Effector memory CD4-positive, alpha-beta T cell (primary cell): Measurements from ENCODE around the gene SLC35F3.
"Not testable (repeated sequence)": the region's sequence is repeated elsewhere in the genome, so short reads cannot be mapped to it uniquely, and the experiment has no call there.

Source experiments
- DNase-seq, 3 donors: peaks; one replicate each; pipeline ENCODE4 v3.0.0-alpha.2; 2020
- H3K27ac ChIP-seq: 2 replicates; pipeline ENCODE4 v1.7.0; 2013; ENCODE audit warnings: mild to moderate bottlenecking, low read length, moderate library complexity; ENCODE audit not compliant: insufficient read depth, poor library complexity, severe bottlenecking
- H3K27me3 ChIP-seq: replicated peaks from 2 replicates; pipeline ENCODE4 v1.7.0; 2013; ENCODE audit warnings: mild to moderate bottlenecking, low read length; ENCODE audit not compliant: insufficient read depth, control insufficient read depth, poor library complexity, severe bottlenecking
- H3K36me3 ChIP-seq: 2 replicates; pipeline ENCODE4 v1.7.0; 2013; ENCODE audit warnings: mild to moderate bottlenecking, low read length, moderate library complexity; ENCODE audit not compliant: control insufficient read depth, insufficient read depth
- H3K4me1 ChIP-seq: 2 replicates; pipeline ENCODE4 v1.7.0; 2013; ENCODE audit warnings: low read length, mild to moderate bottlenecking; ENCODE audit not compliant: control insufficient read depth, insufficient read depth, poor library complexity, severe bottlenecking
- H3K4me3 ChIP-seq: 2 replicates; pipeline ENCODE4 v1.7.0; 2013; ENCODE audit warnings: low read length, low read depth, mild to moderate bottlenecking; ENCODE audit not compliant: insufficient read depth, poor library complexity, severe bottlenecking
- H3K9me3 ChIP-seq: 2 replicates; pipeline ENCODE4 v1.7.0; 2013; ENCODE audit warnings: mild to moderate bottlenecking, low read length, moderate library complexity; ENCODE audit not compliant: control insufficient read depth

The SLC35F3 gene

GRCh38 chr1:234143681-234144080 is 239.2 kb downstream of the SLC35F3 start:
- no peak for DNase-seq
- no peaks in the 10 kb centered on the region for H3K4me1 ChIP-seq
- no peak overlapping the region for H3K4me3 ChIP-seq
- no peaks in the 10 kb centered on the region for H3K9me3 ChIP-seq
- peaks cover 2% of the 10 kb centered on the region for H3K27me3 ChIP-seq
- H3K27ac ChIP-seq: no peak overlapping the region
- H3K36me3 ChIP-seq: no peaks in the 10 kb centered on the region

- H3K9me3 ChIP-seq: no peaks in the 10 kb centered on the region
- H3K27me3 ChIP-seq: peaks cover 2% of the 10 kb centered on the region
- no peak overlapping the region for H3K4me3 ChIP-seq
- no peak overlapping the region for H3K27ac ChIP-seq
- no peaks in the 10 kb centered on the region for H3K36me3 ChIP-seq
- no peak for DNase-seq
- H3K4me1 ChIP-seq: no peaks in the 10 kb centered on the region
Measured at GRCh38 chr1:234144901-234145300, 240.4 kb downstream of the SLC35F3 start.

- Histone ChIP-seq H3K4me3 (no peak overlapping the region), H3K27me3 (peaks cover 2% of the 10 kb centered on the region), H3K36me3 (no peaks in the 10 kb centered on the region), H3K4me1 (no peaks in the 10 kb centered on the region), H3K27ac (no peak overlapping the region), H3K9me3 (no peaks in the 10 kb centered on the region)
- no peak for DNase-seq
Measured at GRCh38 chr1:234148350-234148749, 243.9 kb downstream of the SLC35F3 start.

GRCh38 chr1:234148816-234149215 is 244.3 kb downstream of the SLC35F3 start:
- H3K4me1 ChIP-seq: no peaks in the 10 kb centered on the region
- H3K27ac ChIP-seq: no peak overlapping the region
- no peak for DNase-seq
- H3K27me3 ChIP-seq: peaks cover 2% of the 10 kb centered on the region
- H3K36me3 ChIP-seq: no peaks in the 10 kb centered on the region
- H3K4me3 ChIP-seq: no peak overlapping the region
- H3K9me3 ChIP-seq: no peaks in the 10 kb centered on the region

GRCh38 chr1:234149217-234149616 is 244.7 kb downstream of the SLC35F3 start:
- Histone ChIP-seq H3K27ac (no peak overlapping the region), H3K9me3 (no peaks in the 10 kb centered on the region), H3K4me1 (no peaks in the 10 kb centered on the region), H3K27me3 (peaks cover under 1% of the 10 kb centered on the region), H3K36me3 (no peaks in the 10 kb centered on the region), H3K4me3 (no peak overlapping the region)
- DNase-seq: no peak

GRCh38 chr1:234150892-234151291 is 246.4 kb downstream of the SLC35F3 start:
- H3K9me3 ChIP-seq: no peaks in the 10 kb centered on the region
- H3K27ac ChIP-seq: no peak overlapping the region
- no peaks in the 10 kb centered on the region for H3K27me3 ChIP-seq
- no peaks in the 10 kb centered on the region for H3K4me1 ChIP-seq
- H3K4me3 ChIP-seq: no peak overlapping the region
- no peaks in the 10 kb centered on the region for H3K36me3 ChIP-seq
- DNase-seq: no peak

GRCh38 chr1:234152344-234152743 is 247.9 kb downstream of the SLC35F3 start:
- not testable (repeated sequence) for H3K27me3 ChIP-seq, H3K4me3 ChIP-seq, H3K9me3 ChIP-seq, DNase-seq, H3K4me1 ChIP-seq, H3K36me3 ChIP-seq, H3K27ac ChIP-seq

- DNase-seq: peak in 1 of 3 donors; percentile 2
- H3K9me3 ChIP-seq: no peaks in the 10 kb centered on the region
Measured at GRCh38 chr1:234154320-234155251, 250.1 kb downstream of the SLC35F3 start.

GRCh38 chr1:234162661-234163060 is 258.2 kb downstream of the SLC35F3 start:
- no peak overlapping the region for H3K27ac ChIP-seq
- no peak overlapping the region for H3K4me3 ChIP-seq
- no peaks in the 10 kb centered on the region for H3K27me3 ChIP-seq
- no peak for DNase-seq
- no peaks in the 10 kb centered on the region for H3K4me1 ChIP-seq
- H3K9me3 ChIP-seq: no peaks in the 10 kb centered on the region
- H3K36me3 ChIP-seq: no peaks in the 10 kb centered on the region

More at GRCh38 chr1:234154320-234155251, 250.1 kb downstream of the SLC35F3 start:
- Histone ChIP-seq H3K27ac (no peak overlapping the region), H3K4me1 (no peaks in the 10 kb centered on the region), H3K27me3 (no peaks in the 10 kb centered on the region), H3K4me3 (no peak overlapping the region), H3K36me3 (no peaks in the 10 kb centered on the region)

GRCh38 chr1:234163267-234163919 is 258.9 kb downstream of the SLC35F3 start:
- H3K4me1 ChIP-seq: no peaks in the 10 kb centered on the region
- no peak for DNase-seq
- H3K9me3 ChIP-seq: no peaks in the 10 kb centered on the region
- no peak overlapping the region for H3K27ac ChIP-seq
- no peaks in the 10 kb centered on the region for H3K27me3 ChIP-seq
- H3K4me3 ChIP-seq: no peak overlapping the region
- H3K36me3 ChIP-seq: no peaks in the 10 kb centered on the region
